Astrocyte of the hippocampus (primary cell): Measurements from ENCODE around the gene CASKIN1.
"Not testable (repeated sequence)": the region's sequence is repeated elsewhere in the genome, so short reads cannot be mapped to it uniquely, and the experiment has no call there.

Experiments used
- DNase-seq: peaks from one replicate; pipeline ENCODE4 v3.0.0; 2011; ENCODE audit warnings: low read depth, low spot score

Gene CASKIN1

DNA sequence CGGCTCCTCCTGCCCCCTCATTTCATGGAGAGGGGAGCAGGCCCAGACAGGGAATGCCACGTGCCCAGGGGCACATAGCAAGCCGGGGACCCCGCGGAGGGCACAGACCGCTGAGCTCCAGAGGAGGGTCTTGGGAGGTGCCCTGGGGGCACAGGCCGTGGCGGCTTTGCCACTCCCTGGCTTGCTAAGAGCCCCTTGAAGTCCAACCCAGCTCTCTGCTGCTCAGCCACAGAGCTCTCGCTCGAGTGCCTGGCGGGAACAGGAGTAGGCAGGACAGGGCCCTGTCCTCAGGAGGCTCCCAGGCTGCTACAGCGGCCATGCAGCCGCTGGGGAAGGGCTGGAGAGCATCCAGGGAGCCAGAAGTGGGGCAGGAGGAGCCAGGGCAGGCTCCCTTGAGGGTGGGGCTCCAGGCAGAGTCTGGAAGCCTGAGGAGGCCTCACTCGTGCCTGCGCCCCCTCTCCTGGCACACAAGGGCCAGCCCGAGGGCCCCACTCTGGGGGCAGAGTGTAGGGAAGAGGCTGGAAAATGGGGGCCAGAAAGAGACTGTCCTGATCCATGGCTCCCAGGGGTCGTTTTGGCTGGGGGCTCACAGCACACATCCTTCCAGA is 52.4 kb downstream of the CASKIN1 start:
- DNase-seq: no peak

DNA sequence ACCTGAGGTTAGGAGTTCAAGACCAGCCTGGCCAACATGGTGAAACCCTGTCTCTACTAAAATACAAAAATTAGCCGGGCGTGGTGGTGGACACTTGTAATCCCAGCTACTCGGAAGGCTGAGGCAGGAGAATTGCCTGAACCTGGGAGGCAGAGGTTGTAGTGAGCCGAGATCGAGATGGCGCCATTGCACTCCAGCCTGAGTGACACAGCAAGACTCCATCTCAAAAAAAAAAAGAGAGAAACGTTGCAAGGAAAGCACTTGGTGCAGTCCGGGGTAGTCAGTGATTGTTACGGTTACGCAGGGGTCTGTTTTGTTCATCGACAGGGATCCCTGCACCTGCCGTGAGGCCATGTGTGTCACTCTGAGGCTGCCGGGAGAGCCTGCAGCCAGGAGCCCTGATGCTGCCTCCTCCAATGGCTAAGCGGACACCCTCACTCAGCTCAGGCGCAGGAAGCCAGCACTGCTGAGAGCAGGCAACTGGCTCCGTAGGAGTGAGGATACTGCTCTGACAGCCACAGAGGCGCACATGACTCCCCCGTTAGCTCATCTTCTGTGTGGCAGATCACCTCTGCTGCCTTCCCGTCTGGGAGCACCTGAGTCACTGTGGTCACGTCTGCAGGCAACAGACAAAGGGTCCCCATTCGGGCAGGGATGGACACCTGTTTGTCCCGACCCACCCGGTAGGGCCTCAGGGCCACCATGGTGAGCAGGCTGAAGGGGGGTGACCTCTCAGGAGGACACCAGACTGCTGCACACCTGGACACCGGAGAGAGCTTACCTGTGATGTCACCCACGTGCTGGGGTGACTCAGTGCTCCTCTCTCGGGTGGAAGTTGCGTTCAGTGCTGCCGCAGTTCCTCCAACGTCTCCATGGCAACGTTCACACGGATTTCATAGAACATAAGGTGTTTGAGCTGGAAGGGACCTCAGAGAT is 53.2 kb downstream of the CASKIN1 start:
- DNase-seq: no peak

GRCh38 chr16:2135770-2136490 is 60.5 kb downstream of the CASKIN1 start, which contains the start of gene PKD1:
Gene PKD1 (minus strand): TSS chr16:2135898. CDS start chr16:2135689, 209 bp downstream.
- peak; percentile 98 for DNase-seq

DNA sequence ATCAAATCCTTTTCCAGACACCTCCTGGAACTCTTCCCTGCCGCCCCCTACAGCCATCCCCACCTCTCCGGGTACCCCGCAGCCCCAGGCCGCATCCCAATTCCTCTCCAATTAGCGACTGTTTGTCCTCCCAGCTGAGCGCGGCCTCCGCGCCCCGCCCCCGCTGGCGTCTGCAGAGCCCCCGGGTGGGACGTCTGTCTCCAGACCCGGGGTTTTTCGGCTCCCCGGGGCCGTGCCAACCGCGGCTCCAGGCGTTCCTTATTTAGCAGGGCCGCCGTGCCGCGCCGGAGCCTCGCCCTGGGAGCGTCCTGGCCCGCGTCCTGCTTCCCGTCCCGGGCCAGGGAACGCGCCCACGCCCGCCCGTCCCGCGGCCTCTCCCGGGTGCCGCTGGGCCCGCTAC is 61.3 kb downstream of the CASKIN1 start:
- DNase-seq: peak; percentile 41

DNA sequence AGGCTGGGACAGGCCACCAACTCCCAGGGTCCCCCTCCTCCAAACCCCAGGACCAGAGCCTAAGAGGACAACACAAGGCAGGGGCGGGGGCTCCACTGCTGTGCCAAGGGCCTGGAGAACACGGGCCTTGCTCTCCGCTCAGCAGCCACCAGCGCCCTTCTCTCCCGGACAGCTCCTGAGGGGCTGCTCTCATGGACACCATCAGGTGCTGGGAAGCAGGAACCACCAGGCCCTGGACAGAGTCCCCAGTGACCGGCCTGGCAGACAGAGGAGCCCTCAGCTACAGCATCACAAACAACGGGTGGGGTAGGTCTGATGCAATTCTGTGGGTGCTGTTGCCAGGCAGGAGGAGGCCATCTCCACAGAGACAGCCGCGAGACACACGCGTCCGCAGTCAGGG is 62.6 kb downstream of the CASKIN1 start:
- DNase-seq: not testable (repeated sequence)

DNA sequence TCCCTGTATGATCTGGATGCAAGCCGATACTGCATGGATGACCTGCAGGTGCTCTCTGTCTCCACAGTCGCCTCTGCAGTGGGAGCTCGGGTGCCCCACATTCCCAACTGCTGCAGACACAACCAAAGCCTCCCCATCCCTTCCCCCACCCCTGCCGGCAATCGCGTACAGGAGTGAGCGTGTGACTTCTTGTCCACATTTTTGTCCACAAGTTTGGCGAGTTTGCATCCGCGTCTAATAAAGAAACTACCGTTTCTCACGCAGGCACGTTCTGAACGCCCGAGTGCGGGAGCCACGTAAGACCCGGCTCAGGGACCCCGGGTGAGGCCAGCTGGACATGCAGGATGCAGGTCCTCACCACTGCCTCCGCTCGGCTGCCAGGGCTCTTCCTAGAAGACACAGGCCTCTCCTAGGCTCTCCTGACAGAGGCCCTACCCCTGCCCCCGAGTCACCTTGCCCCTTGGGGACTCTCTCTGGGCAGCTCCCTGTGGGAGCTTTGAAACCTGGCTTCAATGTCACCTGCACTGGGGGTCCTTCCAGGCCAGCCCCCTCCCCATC is 66.4 kb downstream of the CASKIN1 start:
- DNase-seq: not testable (repeated sequence)

DNA sequence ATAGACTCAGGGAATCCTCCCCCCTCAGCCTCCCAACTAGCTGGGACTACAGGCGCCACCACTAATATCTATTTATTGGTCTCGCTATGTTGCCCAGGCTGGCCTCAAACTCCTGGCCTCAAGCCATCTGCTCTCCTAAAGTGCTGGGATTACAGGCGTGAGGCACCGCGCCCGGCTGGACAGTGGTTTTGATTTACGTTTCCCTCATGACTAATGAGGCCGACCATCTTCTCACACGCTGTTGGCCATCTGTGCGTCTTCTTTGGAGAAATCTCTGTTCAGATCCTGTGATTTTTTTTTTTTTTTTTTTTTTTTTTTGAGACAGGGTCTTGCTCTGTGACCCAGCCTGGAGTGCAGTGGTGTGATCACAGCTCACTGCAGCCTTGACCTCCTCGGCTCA is 67.2 kb downstream of the CASKIN1 start:
- not testable (repeated sequence) for DNase-seq

DNA sequence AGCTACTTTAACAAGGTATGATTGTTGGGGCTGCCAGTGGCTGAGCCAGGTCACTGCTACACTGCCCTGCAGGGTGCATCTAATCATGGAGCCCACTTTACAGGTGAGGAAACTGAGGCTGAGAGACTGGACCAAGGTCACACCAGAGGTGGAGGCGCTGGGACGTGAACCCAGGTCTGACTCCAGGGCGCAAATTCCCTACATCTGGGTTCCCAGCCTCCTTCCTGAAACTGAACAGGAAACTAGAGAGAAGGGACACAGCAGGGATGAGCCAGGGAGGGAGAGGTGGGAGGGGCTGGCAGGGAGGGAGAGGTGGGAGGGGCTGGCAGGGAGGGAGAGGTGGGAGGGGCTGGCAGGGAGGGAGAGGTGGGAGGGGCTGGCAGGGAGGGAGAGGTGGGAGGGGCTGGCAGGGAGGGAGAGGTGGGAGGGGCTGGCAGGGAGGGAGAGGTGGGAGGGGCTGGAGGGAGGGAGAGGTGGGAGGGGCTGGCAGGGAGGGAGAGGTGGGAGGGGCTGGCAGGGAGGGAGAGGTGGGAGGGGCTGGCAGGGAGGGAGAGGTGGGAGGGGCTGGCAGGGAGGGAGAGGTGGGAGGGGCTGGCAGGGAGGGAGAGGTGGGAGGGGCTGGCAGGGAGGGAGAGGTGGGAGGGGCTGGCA is 68.7 kb downstream of the CASKIN1 start:
- peak; percentile 48 for DNase-seq
